ENCODE results near the gene FRMD3.

The FRMD3 gene

DNA sequence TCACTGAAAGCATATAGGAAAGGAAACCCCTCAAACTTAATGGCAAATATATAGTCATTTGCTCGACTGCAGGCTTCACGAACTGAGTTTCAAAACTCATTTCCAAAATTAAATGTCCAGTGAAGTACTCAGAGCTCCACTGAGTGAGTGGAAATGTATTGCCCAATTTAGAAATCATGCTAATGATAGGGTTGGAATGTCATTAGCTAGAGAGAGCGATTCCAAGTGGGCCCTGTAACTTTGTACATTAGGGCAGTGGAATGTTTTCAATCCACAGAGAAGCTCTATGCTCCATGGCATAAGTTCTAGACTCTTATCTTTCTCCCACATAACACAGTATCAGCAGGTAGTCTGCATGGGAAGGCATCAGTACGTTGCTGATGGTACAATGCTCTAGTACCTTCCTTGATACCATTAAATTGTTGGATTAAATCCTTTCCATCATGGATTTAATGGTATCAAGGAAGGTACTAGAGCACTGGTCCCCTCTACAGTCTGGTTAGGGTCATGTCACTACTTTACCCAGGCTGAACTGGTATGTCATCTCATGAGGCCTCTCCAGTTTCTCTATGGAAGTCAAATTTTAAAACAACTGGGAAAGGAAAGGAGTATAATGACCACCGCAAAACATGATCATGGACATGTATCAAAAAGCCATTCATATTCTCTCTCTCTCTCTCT is 292.1 kb downstream of the FRMD3 start:
- TF ChIP-seq, protein P1, sequence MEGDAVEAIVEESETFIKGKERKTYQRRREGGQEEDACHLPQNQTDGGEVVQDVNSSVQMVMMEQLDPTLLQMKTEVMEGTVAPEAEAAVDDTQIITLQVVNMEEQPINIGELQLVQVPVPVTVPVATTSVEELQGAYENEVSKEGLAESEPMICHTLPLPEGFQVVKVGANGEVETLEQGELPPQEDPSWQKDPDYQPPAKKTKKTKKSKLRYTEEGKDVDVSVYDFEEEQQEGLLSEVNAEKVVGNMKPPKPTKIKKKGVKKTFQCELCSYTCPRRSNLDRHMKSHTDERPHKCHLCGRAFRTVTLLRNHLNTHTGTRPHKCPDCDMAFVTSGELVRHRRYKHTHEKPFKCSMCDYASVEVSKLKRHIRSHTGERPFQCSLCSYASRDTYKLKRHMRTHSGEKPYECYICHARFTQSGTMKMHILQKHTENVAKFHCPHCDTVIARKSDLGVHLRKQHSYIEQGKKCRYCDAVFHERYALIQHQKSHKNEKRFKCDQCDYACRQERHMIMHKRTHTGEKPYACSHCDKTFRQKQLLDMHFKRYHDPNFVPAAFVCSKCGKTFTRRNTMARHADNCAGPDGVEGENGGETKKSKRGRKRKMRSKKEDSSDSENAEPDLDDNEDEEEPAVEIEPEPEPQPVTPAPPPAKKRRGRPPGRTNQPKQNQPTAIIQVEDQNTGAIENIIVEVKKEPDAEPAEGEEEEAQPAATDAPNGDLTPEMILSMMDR (IDR thresholded peaks at IDR 0.05; ENCODE audit: extremely low read depth, missing control alignments), result no peak
- DNase-seq (ENCODE audit: low spot score), result no peak

DNA sequence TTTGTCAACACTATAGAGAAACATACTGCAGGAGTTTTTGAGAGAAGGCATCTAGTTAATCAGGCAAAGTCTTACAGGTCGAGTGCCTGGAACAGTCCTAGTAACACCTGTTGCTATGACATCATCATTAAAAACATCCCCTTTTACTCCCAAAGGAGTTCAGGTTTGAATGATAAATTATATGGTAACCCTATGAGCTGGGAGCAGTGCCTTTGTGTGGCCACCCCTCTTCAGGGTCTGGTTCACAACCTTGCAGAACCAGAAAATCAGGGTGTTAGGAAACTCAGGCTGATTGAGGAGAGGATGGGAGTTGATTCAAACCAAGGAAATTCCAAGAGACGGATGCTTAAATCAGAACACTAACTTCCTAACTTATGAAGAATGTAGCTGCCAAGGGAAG is 296.1 kb downstream of the FRMD3 start:
- TF ChIP-seq, protein P1 (IDR thresholded peaks at IDR 0.05; ENCODE audit: extremely low read depth, missing control alignments), result no peak
- DNase-seq (ENCODE audit: low spot score), result no peak

DNA sequence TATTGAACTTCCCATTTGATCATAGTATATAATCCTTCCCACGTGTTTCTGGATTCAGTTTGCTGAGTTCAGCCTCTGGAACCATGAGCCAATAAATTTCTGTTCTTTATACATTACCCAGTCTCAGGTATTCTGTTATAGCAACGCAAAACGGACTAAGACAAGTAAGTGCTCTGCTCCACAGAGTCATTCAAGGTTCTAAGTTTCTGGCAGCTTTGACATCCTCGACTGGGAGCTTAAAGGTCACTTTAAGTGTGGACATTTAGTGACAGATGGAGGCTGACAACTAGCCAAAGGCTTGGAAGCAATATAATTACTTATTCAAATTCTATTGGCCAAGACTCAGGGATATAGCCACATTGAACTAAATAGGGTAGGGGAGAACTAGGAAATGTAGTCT is 297.5 kb downstream of the FRMD3 start:
- no peak for DNase-seq (ENCODE audit: low spot score)
- TF ChIP-seq, protein P1 (IDR thresholded peaks at IDR 0.05; ENCODE audit: extremely low read depth, missing control alignments), result no peak

DNA sequence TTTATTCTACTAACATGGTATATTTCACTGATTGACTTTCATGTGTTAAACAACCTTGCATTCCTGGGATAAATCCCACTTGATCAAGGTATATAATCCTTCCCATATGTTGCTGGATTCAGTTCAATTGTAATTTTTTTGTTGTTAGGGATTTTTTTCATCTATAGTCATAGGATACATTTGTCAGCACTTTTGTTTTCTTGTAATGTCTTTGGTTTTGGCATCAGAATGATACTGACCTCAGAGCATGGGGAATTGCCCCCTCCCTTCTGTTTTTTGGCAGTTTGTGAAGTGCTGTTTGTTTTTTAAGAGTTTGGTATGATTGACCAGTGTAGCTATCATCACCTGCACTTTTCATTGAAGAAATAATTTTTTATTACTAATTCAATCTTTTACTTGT is 298.5 kb downstream of the FRMD3 start:
- DNase-seq (ENCODE audit: low spot score), result no peak
- TF ChIP-seq, protein P1 (IDR thresholded peaks at IDR 0.05; ENCODE audit: extremely low read depth, missing control alignments), result no peak

DNA sequence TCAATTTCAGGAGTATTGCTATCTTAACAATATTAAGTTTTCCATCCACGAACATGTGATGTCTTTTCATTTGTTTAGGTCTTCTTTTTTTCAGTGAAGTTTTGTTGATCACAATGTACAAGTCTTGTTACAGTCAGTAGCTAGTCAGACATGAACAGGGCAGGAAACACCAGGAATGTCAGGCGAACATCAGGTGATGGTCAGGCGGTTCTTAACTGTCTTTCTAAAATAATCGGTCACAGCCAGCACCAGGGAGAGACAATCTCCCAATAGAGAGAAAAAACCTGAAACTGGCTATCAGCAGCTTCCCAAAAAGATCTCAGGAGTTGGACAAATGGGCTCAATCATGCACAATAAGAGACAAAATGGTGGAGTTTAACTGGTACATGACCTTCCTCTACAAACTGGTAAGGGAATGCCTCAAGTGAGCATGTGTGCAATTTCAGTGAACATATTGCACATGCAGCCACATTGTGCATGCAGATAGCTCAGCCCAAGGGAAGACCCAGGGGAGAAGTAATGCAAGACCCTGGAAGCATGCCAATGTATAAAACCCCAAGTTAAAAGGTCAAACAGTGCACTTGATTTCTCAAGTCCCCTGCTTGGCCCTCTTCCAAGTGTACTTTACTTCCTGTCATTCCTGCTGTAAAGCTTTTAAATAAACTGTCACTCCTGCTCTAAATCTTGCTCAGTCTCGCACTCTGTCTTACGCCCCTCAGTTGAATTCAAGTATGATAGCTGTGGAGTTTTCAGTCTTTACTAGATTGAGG is 299.1 kb downstream of the FRMD3 start:
- TF ChIP-seq, protein P1 (IDR thresholded peaks at IDR 0.05; ENCODE audit: extremely low read depth, missing control alignments), result no peak
- no peak for DNase-seq (ENCODE audit: low spot score)

DNA sequence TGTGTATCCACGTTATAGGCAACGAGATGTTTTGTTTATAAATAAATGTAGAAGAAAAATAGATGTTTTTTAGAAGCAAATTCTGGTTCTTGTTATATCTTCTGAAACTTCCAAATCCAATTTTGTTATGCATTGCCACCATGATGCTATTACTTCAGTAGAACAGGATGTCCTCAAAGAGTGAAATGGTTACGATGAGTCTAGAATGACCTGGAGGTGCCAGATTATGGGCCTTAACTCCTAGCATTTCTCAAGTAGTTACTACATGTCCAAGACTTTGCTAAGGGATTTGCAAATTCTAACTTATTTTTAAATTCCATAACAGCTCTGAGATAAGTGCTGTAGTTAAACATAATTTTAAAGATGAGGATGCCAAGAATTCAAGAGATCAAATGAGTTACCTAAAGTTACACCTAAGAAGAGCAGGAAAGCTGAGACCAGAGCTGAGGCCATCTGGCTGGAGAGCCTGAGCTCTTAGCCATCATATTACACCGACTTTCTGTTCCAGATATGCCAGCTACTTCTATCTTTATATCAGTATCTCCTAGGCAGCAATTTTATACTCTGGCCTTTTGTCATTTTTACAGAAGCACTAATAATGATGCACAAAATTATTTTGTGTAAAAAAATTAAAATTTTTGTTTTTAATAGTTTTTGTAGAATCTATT is 302.0 kb downstream of the FRMD3 start:
- no peak for DNase-seq (ENCODE audit: low spot score)
- TF ChIP-seq, protein P1 (IDR thresholded peaks at IDR 0.05; ENCODE audit: extremely low read depth, missing control alignments), result no peak

DNA sequence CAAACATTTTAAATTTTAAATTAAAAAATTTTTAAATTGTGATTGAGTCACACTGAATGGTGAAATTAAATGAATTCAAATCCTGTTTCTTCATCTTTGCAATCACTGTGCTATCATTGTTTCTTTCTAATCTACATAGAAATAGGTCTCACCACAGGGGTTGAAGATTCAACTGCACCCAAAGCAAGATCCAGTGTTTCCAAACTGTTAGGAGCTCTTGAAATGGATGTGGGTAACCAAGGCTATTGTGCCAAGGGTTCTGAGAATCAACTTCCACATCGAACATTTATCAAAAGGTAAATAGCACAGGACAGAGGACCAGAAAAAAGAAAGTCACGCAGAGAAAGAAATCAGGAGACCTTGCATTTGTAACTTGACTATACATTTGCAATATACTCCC is 302.7 kb downstream of the FRMD3 start:
- TF ChIP-seq, protein P1 (IDR thresholded peaks at IDR 0.05; ENCODE audit: extremely low read depth, missing control alignments), result no peak

More for the DNA sequence above, 302.7 kb downstream of the FRMD3 start:
- no peak for DNase-seq (ENCODE audit: low spot score)

All from GM20000 (cell line).